Hepatocyte (in vitro differentiated cells): ENCODE measurements around the gene BCL10. TPM values are rescaled to one million over a fixed set of nuclear protein-coding genes. Genes with fewer than 3 reads are reported as not detected.

Source experiments
- DNase-seq: peaks from one replicate; pipeline ENCODE4 v3.0.0-alpha.2; 2016; ENCODE audit warnings: low spot score
- H2AFZ ChIP-seq: fragments of 200-600 bp; sonication (generic); 2 replicates; pipeline ENCODE4 v1.6.0; 2016; ENCODE audit warnings: antibody characterized with exemption, mild to moderate bottlenecking
- H3K27ac ChIP-seq: fragments of 200-600 bp; sonication (generic); 2 replicates; pipeline ENCODE4 v1.5.1; 2016; ENCODE audit warnings: mild to moderate bottlenecking
- H3K27me3 ChIP-seq: fragments of 200-600 bp; sonication (generic); 2 replicates; pipeline ENCODE4 v1.6.1; 2016
- H3K36me3 ChIP-seq: fragments of 200-600 bp; sonication (generic); replicated peaks from 2 replicates; pipeline ENCODE4 v1.5.1; 2016; ENCODE audit warnings: low read depth; ENCODE audit not compliant: insufficient read depth
- H3K4me1 ChIP-seq: fragments of 200-600 bp; sonication (generic); 2 replicates; pipeline ENCODE4 v1.5.1; 2016; ENCODE audit warnings: mild to moderate bottlenecking, moderate library complexity; ENCODE audit not compliant: insufficient read depth
- H3K4me2 ChIP-seq: fragments of 200-600 bp; sonication (generic); 2 replicates; pipeline ENCODE4 v1.6.0; 2016
- H3K4me3 ChIP-seq: fragments of 200-600 bp; sonication (generic); 2 replicates; pipeline ENCODE4 v1.5.1; 2016; ENCODE audit warnings: mild to moderate bottlenecking
- H3K79me2 ChIP-seq: fragments of 200-600 bp; sonication (generic); 2 replicates; pipeline ENCODE4 v1.6.0; 2017; ENCODE audit warnings: mild to moderate bottlenecking
- H3K9me2 ChIP-seq: fragments of 200-600 bp; sonication (generic); replicated peaks from 2 replicates; pipeline ENCODE4 v1.6.0; 2017; ENCODE audit warnings: mild to moderate bottlenecking; ENCODE audit not compliant: insufficient read depth
- H3K9me3 ChIP-seq: fragments of 200-600 bp; sonication (generic); 2 replicates; pipeline ENCODE4 v1.5.1; 2016; ENCODE audit warnings: low read depth, mild to moderate bottlenecking
- H4K20me1 ChIP-seq: fragments of 200-600 bp; sonication (generic); 2 replicates; pipeline ENCODE4 v1.6.0; 2016; ENCODE audit warnings: mild to moderate bottlenecking; ENCODE audit not compliant: insufficient read depth, poor library complexity, severe bottlenecking
- EZH2 ChIP-seq: fragments of 200-600 bp; sonication (generic); IDR thresholded peaks from 2 replicates; pipeline ENCODE4 v1.6.1; 2016; ENCODE audit warnings: antibody characterized with exemption, mild to moderate bottlenecking, borderline replicate concordance
- EZH2phosphoT487 ChIP-seq: fragments of 200-600 bp; sonication (generic); IDR thresholded peaks from one replicate; pipeline ENCODE4 v1.6.1; 2018; ENCODE audit warnings: antibody characterized with exemption, mild to moderate bottlenecking, low read depth, moderate library complexity; ENCODE audit not compliant: unreplicated experiment, severe bottlenecking
- WGBS: methylation state at CpG from one replicate; pipeline ENCODE4 v1.1.6; 2016; ENCODE audit warnings: low lambda C conversion rate; ENCODE audit errors: missing lambda C conversion rate; 5-methylcytosine and 5-hydroxymethylcytosine counted together
- polyA plus RNA-seq: library from polyadenylated mRNA; unstranded; fragments of >200 nt; fragmentation: Nextera tagmentation; extraction: Ambion mirVana; gene quantifications from 2 replicates; pipeline ENCODE4 v1.2.1, GENCODE V29; 2016
- total RNA-seq: library from RNA; depleted of rRNA; stranded (reverse); fragments of >200 nt; gene quantifications from 2 replicates; pipeline ENCODE4 v1.2.3, GENCODE V29; 2014
- TF ChIP-seq, protein P1 (sequence below): fragments of 200-600 bp; sonication (generic); IDR thresholded peaks from 2 replicates; pipeline ENCODE4 v1.5.1; 2016; ENCODE audit warnings: antibody characterized with exemption, mild to moderate bottlenecking; ENCODE audit not compliant: poor library complexity

BCL10 gene
- total and polyA plus RNA-seq, 2 experiments from 2014 or later, result 25.9 to 33.5 TPM

DNA sequence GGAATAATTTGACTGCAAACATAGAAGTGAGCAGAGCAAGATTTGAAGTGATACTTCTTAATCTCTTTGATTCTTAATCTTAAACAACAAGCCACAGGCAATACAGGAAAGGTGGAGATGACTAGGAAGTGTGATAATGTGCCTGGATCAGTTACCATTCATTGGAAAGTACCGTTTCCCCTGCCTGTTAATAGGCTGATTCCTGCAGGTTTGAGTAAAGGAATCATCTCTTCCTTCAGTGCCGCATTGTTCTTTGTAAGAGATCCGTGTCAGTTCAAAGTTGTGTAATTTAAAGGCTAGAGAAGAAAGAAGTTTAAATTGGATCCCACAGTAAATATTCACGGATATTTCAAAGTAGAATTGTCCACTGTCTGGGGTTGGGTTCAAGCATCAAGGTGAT lies 43.5 kb upstream of the BCL10 start:
- Histone ChIP-seq H3K9me3 (no peaks in the 10 kb centered on the region), H3K79me2 (no peaks in the 10 kb centered on the region), H3K4me3 (no peak overlapping the region), H3K9me2 (no peaks in the 10 kb centered on the region), H3K27me3 (no peaks in the 10 kb centered on the region), H2AFZ (no peak overlapping the region), H3K27ac (peak overlapping the region; percentile 18), H3K36me3 (no peaks in the 10 kb centered on the region), H3K4me1 (peaks cover 4% of the 10 kb centered on the region), H3K4me2 (no peak overlapping the region), H4K20me1 (no peaks in the 10 kb centered on the region)
- DNase-seq, result no peak
- no peak for TF ChIP-seq EZH2
- 90% methylated on average over 4 of the region's 4 CpGs for WGBS

GRCh38 chr1:85319491-85319890 lies 43.1 kb upstream of the BCL10 start:
- WGBS, result 95% methylated on average over 3 of the region's 3 CpGs
- no peaks in the 10 kb centered on the region for H4K20me1 ChIP-seq
- H3K27ac ChIP-seq, result no peak overlapping the region
- H2AFZ ChIP-seq, result no peak overlapping the region
- H3K79me2 ChIP-seq, result no peaks in the 10 kb centered on the region
- H3K4me1 ChIP-seq, result peaks cover 4% of the 10 kb centered on the region
- H3K36me3 ChIP-seq, result no peaks in the 10 kb centered on the region
- DNase-seq, result no peak
- H3K27me3 ChIP-seq, result no peaks in the 10 kb centered on the region
- H3K4me3 ChIP-seq, result no peak overlapping the region
- H3K9me3 ChIP-seq, result no peaks in the 10 kb centered on the region
- no peak overlapping the region for H3K4me2 ChIP-seq
- H3K9me2 ChIP-seq, result no peaks in the 10 kb centered on the region
- no peak for TF ChIP-seq EZH2
- no peak for TF ChIP-seq EZH2phosphoT487
- TF ChIP-seq, protein P1, sequence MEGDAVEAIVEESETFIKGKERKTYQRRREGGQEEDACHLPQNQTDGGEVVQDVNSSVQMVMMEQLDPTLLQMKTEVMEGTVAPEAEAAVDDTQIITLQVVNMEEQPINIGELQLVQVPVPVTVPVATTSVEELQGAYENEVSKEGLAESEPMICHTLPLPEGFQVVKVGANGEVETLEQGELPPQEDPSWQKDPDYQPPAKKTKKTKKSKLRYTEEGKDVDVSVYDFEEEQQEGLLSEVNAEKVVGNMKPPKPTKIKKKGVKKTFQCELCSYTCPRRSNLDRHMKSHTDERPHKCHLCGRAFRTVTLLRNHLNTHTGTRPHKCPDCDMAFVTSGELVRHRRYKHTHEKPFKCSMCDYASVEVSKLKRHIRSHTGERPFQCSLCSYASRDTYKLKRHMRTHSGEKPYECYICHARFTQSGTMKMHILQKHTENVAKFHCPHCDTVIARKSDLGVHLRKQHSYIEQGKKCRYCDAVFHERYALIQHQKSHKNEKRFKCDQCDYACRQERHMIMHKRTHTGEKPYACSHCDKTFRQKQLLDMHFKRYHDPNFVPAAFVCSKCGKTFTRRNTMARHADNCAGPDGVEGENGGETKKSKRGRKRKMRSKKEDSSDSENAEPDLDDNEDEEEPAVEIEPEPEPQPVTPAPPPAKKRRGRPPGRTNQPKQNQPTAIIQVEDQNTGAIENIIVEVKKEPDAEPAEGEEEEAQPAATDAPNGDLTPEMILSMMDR, result no peak

DNA sequence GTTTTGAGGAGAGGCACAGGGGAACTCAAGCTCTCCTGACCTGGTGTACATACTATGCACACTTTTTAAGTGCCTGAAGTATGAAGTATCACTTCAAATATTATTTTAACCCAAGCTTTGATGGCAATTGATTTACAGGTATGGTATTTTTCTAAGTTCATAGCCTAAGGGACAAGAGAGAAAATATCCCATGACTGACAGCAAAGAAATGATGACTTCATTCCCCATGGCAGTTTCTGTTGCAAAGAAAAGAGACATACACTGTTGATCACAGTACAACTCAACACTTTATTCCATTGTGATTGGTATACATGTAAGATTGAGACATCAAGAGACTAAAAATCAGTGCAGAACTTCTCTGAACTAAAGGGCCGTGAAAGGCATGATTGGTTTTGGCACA lies 41.8 kb upstream of the BCL10 start:
- no peak overlapping the region for H3K4me3 ChIP-seq
- H3K27me3 ChIP-seq, result no peaks in the 10 kb centered on the region
- no peak overlapping the region for H3K4me2 ChIP-seq
- no peaks in the 10 kb centered on the region for H3K79me2 ChIP-seq
- no peaks in the 10 kb centered on the region for H3K36me3 ChIP-seq
- no peak for DNase-seq
- WGBS, result 88% methylated on average over 1 of the region's 1 CpG
- no peak overlapping the region for H2AFZ ChIP-seq
- no peaks in the 10 kb centered on the region for H4K20me1 ChIP-seq
- no peaks in the 10 kb centered on the region for H3K9me2 ChIP-seq
- no peak overlapping the region for H3K27ac ChIP-seq
- H3K4me1 ChIP-seq, result peaks cover 4% of the 10 kb centered on the region
- TF ChIP-seq EZH2 (no peak), EZH2phosphoT487 (no peak)
- TF ChIP-seq, protein P1, result no peak
- no peaks in the 10 kb centered on the region for H3K9me3 ChIP-seq

DNA sequence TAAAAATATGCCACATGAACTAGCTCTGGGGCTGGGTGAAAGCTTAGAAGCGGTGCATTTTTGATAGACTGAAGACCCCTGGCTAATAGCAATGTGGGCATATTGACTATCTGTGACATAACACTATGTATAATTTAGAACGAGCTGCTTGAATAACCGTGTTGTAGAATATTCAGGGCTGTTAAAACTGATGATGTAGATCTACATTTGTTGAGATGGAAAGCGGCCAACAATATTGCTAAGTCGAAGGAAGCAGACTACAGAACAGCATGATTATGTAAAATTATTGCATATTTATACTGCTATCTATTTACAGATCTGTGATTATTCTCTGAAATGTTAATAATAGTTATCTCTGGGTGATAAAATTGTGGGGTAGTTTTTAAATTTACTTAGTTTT lies 41.1 kb upstream of the BCL10 start:
- no peak overlapping the region for H3K4me2 ChIP-seq
- H3K27me3 ChIP-seq, result no peaks in the 10 kb centered on the region
- DNase-seq, result no peak
- H3K4me1 ChIP-seq, result peaks cover 4% of the 10 kb centered on the region
- H3K27ac ChIP-seq, result no peak overlapping the region
- no peaks in the 10 kb centered on the region for H3K79me2 ChIP-seq
- H3K9me2 ChIP-seq, result no peaks in the 10 kb centered on the region
- WGBS, result 90% methylated on average over 5 of the region's 5 CpGs
- H2AFZ ChIP-seq, result no peak overlapping the region
- no peaks in the 10 kb centered on the region for H4K20me1 ChIP-seq
- H3K4me3 ChIP-seq, result no peak overlapping the region
- H3K36me3 ChIP-seq, result no peaks in the 10 kb centered on the region
- H3K9me3 ChIP-seq, result no peaks in the 10 kb centered on the region
- TF ChIP-seq EZH2phosphoT487, result no peak
- TF ChIP-seq, protein P1, result no peak
- TF ChIP-seq EZH2, result no peak
